GM12892 (cell line): ENCODE measurements around the gene ADAMTSL3.

ENCODE experiments used
- POLR2A ChIP-seq: IDR thresholded peaks from 2 replicates; pipeline ENCODE4 v1.6.1; 2011; ENCODE audit warnings: low read depth, low read length, control low read depth
- POLR2AphosphoS5 ChIP-seq: IDR thresholded peaks from 2 replicates; pipeline ENCODE4 v1.6.1; 2011; ENCODE audit warnings: low read depth, low read length, control low read depth
- TAF1 ChIP-seq: IDR thresholded peaks from 2 replicates; pipeline ENCODE4 v1.6.1; 2011; ENCODE audit warnings: low read depth, mild to moderate bottlenecking, control low read depth, low read length, borderline replicate concordance

- TF ChIP-seq TAF1 (no peak), POLR2A (no peak), POLR2AphosphoS5 (no peak)
Measured at GRCh38 chr15:83837945-83838571, 184.1 kb downstream of the ADAMTSL3 start.
